ENCODE measurements around the gene SPSB1.

SPSB1 gene

GRCh38 chr1:9260059-9260766 is 32.5 kb upstream of the SPSB1 start:
- DNase-seq: no peak

- DNase-seq: no peak
Observed at GRCh38 chr1:9261496-9261895, 31.2 kb upstream of the SPSB1 start.

GRCh38 chr1:9262096-9262986 is 30.4 kb upstream of the SPSB1 start:
- DNase-seq: no peak

GRCh38 chr1:9263276-9263855 is 29.3 kb upstream of the SPSB1 start:
- no peak for DNase-seq

GRCh38 chr1:9263984-9264872 is 28.5 kb upstream of the SPSB1 start:
- DNase-seq: no peak

- DNase-seq: no peak
Observed at GRCh38 chr1:9265037-9265436, 27.7 kb upstream of the SPSB1 start.

- DNase-seq: no peak
Observed at GRCh38 chr1:9265968-9266367, 26.7 kb upstream of the SPSB1 start.

GRCh38 chr1:9267352-9267686 is 25.4 kb upstream of the SPSB1 start:
- no peak for DNase-seq

- no peak for DNase-seq
Observed at GRCh38 chr1:9267827-9268581, 24.7 kb upstream of the SPSB1 start.

- DNase-seq: no peak
Observed at GRCh38 chr1:9269078-9269501, 23.6 kb upstream of the SPSB1 start.

- no peak for DNase-seq
Observed at GRCh38 chr1:9269721-9270120, 23.0 kb upstream of the SPSB1 start.

- no peak for DNase-seq
Observed at GRCh38 chr1:9270290-9270883, 22.3 kb upstream of the SPSB1 start.

GRCh38 chr1:9271283-9271682 is 21.4 kb upstream of the SPSB1 start:
- DNase-seq: no peak

- DNase-seq: no peak
Observed at GRCh38 chr1:9271861-9272595, 20.7 kb upstream of the SPSB1 start.

- no peak for DNase-seq
Observed at GRCh38 chr1:9273177-9273576, 19.5 kb upstream of the SPSB1 start.

GRCh38 chr1:9275161-9275560 is 17.5 kb upstream of the SPSB1 start:
- no peak for DNase-seq

- DNase-seq: peak; percentile 77 to 79
Observed at GRCh38 chr1:9275567-9276034, 17.1 kb upstream of the SPSB1 start.

GRCh38 chr1:9278116-9278515 is 14.6 kb upstream of the SPSB1 start:
- DNase-seq: no peak

GRCh38 chr1:9278585-9279153 is 14.0 kb upstream of the SPSB1 start:
- no peak for DNase-seq

- no peak for DNase-seq
Observed at GRCh38 chr1:9279172-9279840, 13.4 kb upstream of the SPSB1 start.

Measured in stimulated activated CD4-positive, alpha-beta T cell treated with anti-CD3 and anti-CD28 coated beads, Interleukin-2, amount 100 ng/mL, for 24 hours (primary cell).